T-helper 17 cell (primary cell): ENCODE measurements around the gene KRT7. TPM values are rescaled to one million over a fixed set of nuclear protein-coding genes. Genes with fewer than 3 reads are reported as not detected.
A peak's percentile ranks its signal among the peaks of the same experiment; 100 is the strongest.

Experiments used
- ATAC-seq: fragments of 150-1000 bp; cut with Tn5 transposase; 2 replicates; pipeline ENCODE4 v1.10.0; 2021; ENCODE audit warnings: mild to moderate bottlenecking, moderate library complexity
- DNase-seq, 3 donors: peaks; one replicate each; pipeline versions ENCODE4 v3.0.0 to v3.0.0-alpha.2; 2020 to 2021
- H3K9me3 ChIP-seq: one replicate; pipeline ENCODE4 v1.7.0; 2013; ENCODE audit warnings: low read length, mild to moderate bottlenecking; ENCODE audit not compliant: control insufficient read depth, poor library complexity, severe bottlenecking
- H3K27ac Mint-ChIP-seq: one replicate; pipeline ENCODE4 v1.8.0; 2022; ENCODE audit warnings: mild to moderate bottlenecking, moderate library complexity, mixed read lengths
- H3K27me3 Mint-ChIP-seq: one replicate; pipeline ENCODE4 v1.8.0; 2022; ENCODE audit warnings: mixed read lengths
- H3K36me3 Mint-ChIP-seq: one replicate; pipeline ENCODE4 v1.8.0; 2022; ENCODE audit warnings: low read depth, mixed read lengths
- H3K4me1 Mint-ChIP-seq: one replicate; pipeline ENCODE4 v1.8.0; 2022; ENCODE audit warnings: mild to moderate bottlenecking, mixed read lengths
- H3K4me3 Mint-ChIP-seq: one replicate; pipeline ENCODE4 v1.8.0; 2022; ENCODE audit warnings: mild to moderate bottlenecking, moderate library complexity, mixed read lengths
- total RNA-seq, 4 donors: library from RNA in 2 of 4; stranded (reverse) in 2 of 4; gene quantifications; one replicate each; pipeline ENCODE4 v1.2.3 and lab custom pipeline; 2022 to 2026

KRT7 gene
- total RNA-seq, 2 donors from 2014 or later, result 0.70 TPM; not detected in 1

DNA sequence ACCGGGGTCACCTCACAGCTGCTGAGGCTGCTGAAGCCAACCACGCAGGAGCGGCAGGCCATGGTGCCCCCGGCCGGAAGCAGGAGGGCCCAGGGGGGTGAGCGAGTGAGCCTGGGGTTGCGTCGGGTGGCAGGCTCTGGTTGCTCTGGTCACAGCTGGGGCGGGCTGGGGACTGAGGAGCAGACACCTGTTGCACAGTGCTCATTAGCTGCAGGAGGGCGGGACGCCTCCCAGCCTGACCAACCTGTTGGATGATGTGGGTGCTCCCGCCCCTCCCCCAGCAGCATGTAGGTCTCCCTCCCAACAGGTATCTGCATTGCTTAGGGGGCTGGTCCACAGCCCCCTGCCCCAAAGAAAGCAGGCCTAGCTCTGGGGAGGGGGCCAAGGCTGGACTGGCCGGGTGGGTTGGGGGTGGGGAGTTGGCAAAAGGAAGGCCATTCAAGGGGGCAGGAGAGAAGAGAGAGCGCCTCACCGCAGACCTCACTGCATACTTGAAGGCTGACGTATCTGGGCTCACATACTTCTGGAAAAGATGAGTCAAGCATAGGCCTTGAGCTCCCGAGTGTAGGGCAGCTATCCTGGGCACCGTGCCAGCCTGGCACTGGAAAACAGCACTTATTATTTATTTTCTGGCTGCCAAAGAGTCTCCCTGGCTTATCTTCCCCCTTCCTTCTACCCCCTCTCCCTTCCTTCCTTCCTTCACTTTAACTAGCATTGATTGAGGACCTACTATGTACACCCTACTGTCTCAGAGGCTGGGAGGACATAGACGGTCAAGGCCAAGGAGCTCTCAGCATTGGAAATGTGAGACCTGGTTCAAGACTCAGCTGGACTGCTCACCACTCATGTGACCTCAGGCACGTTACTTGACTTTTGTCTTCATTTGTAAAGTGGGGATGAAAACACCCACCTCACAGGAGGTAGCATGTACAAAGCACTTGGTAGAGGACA, 40.9 kb upstream of the KRT7 start, which contains the start of gene KRT80:
Gene KRT80 (minus strand): TSS at position 174 of the 951 bp plus-strand sequence. CDS start 112 bp downstream, at position 62.
- Mint-ChIP-seq H3K27me3 (peaks cover 40% of the 10 kb centered on the region), H3K27ac (no peak within 1 kb of the TSS), H3K4me1 (peaks cover 10% of the 10 kb centered on the region), H3K4me3 (no peak within 1 kb of the TSS), H3K36me3 (no peaks in the 10 kb centered on the region)
- DNase-seq (no peak), ATAC-seq (no peak)
- no peaks in the 10 kb centered on the region for H3K9me3 ChIP-seq

DNA sequence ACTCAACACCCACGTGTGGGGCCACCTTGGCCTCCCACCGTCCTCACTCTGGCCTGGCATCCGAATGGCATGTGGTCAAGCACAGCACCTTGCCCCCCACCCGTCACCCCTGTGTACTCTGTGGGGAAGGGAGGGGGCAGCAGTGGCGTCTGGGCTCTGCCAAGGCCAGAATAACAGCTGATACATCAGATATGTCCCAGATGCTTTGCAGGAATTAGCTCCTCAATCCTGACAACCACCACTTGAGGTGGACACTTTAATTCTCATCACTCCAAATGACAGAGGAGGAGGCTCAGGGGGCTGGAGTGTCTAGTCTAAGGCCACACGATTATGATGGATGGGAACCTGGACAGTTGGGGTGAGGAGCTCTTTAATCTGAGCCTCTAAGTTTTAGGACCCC, 39.5 kb upstream of the KRT7 start:
- no peak for ATAC-seq
- H3K27ac Mint-ChIP-seq, result no peak overlapping the region
- DNase-seq, result no peak
- H3K4me3 Mint-ChIP-seq, result no peak overlapping the region
- peaks cover 10% of the 10 kb centered on the region for H3K4me1 Mint-ChIP-seq
- no peaks in the 10 kb centered on the region for H3K9me3 ChIP-seq
- peaks cover 40% of the 10 kb centered on the region for H3K27me3 Mint-ChIP-seq
- H3K36me3 Mint-ChIP-seq, result no peaks in the 10 kb centered on the region

DNA sequence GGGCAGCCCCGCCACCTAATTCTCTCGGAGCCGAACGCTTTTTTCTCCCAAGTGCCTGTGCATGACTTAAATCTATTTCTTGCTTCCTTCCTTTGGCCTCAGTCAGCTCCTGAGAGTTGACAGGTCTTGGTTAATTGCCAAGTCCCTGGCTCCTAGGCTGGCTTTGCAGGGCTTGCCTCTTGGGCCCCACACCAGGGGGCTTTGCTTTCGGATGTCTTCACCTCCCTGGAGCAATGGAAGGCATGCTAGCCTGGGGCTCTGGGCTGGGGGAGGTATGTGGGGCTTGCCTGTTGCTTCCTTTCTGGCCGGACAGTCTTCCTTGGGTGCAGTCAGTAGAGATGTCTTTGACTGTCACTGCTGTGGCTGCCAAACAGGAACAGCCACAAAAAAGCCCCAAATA, 39.1 kb upstream of the KRT7 start:
- Mint-ChIP-seq H3K36me3 (no peaks in the 10 kb centered on the region), H3K4me3 (no peak overlapping the region), H3K4me1 (peaks cover 12% of the 10 kb centered on the region), H3K27me3 (peaks cover 43% of the 10 kb centered on the region), H3K27ac (no peak overlapping the region)
- ATAC-seq, result no peak
- no peak for DNase-seq
- H3K9me3 ChIP-seq, result no peaks in the 10 kb centered on the region

DNA sequence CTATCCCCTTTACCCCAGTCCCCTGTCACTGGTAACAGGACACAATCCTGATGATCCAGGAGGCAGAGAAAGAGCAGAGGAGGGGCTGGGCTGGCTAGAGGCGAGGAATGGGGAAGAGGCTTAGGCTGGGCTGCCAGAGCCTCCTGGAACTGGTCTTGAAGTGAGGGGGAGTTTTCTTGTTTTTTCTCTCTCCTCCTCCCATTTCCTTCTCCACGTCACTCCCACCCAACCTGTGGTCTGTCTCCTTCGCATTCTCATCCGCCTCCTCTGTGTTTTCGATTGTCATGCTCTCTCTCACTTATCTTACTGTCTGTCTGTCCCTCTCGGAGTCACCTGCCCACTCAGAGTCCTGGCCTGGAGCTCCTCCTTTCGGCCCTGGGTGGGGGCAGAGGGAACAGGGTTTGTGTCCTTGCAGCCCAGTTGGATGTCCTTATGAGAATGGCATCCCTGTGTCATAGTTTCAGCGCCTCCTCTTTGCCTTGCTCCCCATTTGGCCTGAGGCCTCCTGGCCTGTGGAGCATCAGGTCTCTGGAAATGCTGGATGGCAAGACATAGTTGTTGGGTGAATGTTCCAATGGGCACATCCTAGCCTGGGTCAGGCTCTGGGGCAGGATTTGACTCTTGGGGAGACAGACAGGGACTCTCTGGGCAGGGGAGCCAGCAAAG, 37.8 kb upstream of the KRT7 start:
- Mint-ChIP-seq H3K27me3 (peaks cover 52% of the 10 kb centered on the region), H3K4me3 (no peak overlapping the region), H3K36me3 (no peaks in the 10 kb centered on the region), H3K27ac (peak overlapping the region; percentile 72), H3K4me1 (peaks cover 12% of the 10 kb centered on the region)
- ATAC-seq (no peak), DNase-seq (no peak)
- no peaks in the 10 kb centered on the region for H3K9me3 ChIP-seq

DNA sequence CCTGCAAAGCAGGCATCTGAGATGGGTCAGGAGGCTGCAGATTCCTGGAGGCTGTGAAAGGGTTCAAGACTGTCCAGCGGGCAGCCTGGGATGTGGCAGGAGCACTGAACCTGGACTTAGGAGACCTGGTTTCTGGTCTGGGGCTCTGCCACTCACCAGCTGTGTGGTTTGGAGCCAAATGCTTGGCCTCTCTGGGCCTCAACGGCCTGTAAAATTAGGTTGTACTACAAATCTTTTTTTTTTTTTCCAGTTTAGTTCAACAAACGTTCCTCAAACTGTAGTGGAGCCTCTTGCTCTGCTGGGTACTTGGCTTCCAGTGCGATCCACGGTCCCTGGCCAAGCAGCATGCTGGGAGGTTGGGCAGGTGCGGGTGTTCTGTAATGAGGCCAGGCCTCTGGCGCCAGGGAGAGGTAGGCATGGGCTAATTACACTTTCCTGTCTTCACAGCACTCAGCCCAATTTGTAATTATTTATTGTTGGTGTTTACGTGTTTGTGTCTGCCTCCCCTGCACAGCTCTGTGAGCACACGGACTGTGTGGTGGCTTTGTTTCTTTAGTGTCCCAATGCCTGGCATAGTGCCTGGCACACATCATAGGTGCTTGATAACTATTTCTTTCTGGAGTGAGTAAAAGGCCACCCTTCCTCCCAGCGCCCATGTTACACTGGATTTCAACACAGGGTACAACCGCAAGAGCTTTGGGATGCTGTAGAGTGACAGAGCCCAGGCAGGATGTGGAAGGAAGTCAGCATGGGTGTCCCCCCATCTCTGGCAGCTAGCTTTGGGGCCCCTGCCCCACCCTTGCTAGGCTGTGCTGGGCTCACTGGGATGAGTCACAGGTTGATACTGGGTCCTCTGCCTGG, 35.4 kb upstream of the KRT7 start:
- DNase-seq, result no peak

DNA sequence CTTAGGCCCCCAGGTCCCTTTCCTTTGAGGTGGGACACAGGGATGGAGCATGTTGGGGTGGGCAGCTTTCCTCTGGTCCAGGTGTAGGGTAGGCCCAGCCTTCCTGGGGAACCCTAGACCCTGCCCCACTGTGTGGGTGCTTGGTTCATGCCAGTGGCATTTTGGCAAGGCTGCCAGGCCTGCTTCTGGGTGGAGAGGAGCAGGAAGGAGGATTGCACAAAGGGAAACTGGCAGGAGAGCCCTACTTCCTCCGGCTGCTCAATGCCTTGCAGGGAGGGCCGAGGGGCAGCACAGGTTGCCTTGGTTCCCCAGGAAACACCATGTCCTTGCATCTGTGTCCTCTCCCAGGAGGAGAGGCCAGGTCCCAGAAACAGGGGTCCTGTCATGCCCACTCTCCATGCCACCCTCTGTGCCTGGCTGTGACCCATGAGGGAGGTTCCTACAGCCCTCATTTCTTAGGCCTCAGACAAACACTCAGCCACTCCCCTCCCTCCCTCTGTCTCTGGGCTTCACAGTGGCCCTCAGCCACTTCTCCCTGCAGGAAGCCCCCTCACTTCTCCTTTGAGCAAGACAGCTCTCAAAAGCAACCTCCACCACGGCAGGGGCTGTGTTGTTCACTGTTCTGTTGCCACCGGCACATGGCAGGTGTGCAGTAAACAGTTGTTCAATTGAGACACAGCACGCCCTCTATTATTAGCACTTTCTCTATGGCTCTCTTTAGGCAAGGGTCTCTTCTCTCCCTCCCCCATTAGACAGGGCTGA, 34.4 kb upstream of the KRT7 start:
- Mint-ChIP-seq H3K36me3 (peaks cover 5% of the 10 kb centered on the region), H3K27me3 (peaks cover 58% of the 10 kb centered on the region), H3K4me3 (no peak overlapping the region), H3K4me1 (peaks cover 13% of the 10 kb centered on the region), H3K27ac (no peak overlapping the region)
- no peaks in the 10 kb centered on the region for H3K9me3 ChIP-seq
- no peak for DNase-seq
- no peak for ATAC-seq

More for the DNA sequence above, 35.4 kb upstream of the KRT7 start:
- H3K9me3 ChIP-seq, result no peaks in the 10 kb centered on the region
- H3K4me1 Mint-ChIP-seq, result peaks cover 10% of the 10 kb centered on the region
- H3K4me3 Mint-ChIP-seq, result no peak overlapping the region
- ATAC-seq, result peak; percentile 50
- peaks cover 2% of the 10 kb centered on the region for H3K36me3 Mint-ChIP-seq
- no peak overlapping the region for H3K27ac Mint-ChIP-seq
- peaks cover 57% of the 10 kb centered on the region for H3K27me3 Mint-ChIP-seq

DNA sequence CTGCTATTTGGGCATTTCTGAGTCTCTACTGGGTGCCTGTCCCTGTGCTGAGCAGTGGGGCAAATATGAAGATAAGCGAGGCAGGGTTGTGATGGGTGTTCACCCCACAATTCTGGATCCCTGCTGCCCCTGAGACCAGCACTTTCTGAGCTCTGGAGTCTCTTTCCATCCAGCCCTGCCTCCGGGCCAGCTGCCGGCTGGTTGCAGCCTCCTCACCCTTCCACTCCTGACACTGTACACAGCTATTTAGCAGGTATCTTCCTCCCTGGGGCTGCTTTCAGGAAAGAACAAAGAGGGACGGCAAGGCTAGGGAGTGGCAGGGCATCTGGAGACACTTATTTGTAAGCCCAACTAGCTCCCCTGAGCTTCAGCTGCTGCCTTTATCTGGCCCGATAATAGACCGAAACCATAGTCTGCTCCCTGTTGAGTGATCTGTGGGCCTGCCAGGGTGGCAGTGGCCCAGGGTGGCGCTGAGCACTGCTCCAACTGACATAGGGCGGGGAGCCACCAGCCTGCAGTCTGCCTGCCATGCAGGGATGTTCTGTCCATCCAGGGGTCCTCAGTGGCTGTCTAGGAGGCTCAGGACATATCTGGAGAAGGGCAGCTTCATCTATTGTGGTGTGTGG, 33.6 kb upstream of the KRT7 start:
- peaks cover 5% of the 10 kb centered on the region for H3K36me3 Mint-ChIP-seq
- no peak for DNase-seq
- H3K4me3 Mint-ChIP-seq, result no peak overlapping the region
- peaks cover 13% of the 10 kb centered on the region for H3K4me1 Mint-ChIP-seq
- H3K9me3 ChIP-seq, result no peaks in the 10 kb centered on the region
- H3K27ac Mint-ChIP-seq, result no peak overlapping the region
- no peak for ATAC-seq
- peaks cover 60% of the 10 kb centered on the region for H3K27me3 Mint-ChIP-seq

DNA sequence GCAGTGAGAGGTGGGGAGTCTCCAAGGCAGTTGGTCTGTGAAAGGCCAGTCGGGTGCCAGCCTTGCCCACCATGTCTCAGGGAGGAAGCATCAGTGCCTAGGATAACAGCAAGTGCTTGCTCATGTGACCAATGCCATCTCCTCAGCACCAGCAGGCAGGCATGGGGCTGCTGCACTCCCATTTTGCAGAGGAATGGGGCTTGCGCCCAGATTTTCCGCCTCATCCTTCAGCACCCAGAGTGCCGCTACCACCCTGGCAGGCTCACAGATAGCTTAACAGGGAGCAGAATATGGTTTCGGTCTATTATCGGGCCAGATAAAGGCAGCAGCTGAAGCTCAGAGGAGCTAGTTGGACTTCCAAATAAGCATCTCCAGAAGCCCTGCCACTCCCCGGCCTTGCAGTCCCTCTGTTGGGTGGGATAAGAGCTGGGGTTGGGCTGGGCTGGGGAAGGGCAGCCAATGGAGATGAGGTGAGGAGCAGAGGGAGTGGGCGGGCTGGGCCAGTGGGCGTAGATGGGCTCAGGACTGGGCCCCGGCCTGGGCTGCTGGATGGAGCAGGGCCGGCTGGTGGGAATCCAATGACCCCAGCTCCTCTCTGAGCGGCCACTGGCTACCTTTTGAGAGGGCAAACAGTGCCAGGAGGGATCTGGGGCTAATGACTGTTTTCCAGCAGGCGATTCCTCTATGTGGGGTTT, 32.8 kb upstream of the KRT7 start:
- no peak for DNase-seq

DNA sequence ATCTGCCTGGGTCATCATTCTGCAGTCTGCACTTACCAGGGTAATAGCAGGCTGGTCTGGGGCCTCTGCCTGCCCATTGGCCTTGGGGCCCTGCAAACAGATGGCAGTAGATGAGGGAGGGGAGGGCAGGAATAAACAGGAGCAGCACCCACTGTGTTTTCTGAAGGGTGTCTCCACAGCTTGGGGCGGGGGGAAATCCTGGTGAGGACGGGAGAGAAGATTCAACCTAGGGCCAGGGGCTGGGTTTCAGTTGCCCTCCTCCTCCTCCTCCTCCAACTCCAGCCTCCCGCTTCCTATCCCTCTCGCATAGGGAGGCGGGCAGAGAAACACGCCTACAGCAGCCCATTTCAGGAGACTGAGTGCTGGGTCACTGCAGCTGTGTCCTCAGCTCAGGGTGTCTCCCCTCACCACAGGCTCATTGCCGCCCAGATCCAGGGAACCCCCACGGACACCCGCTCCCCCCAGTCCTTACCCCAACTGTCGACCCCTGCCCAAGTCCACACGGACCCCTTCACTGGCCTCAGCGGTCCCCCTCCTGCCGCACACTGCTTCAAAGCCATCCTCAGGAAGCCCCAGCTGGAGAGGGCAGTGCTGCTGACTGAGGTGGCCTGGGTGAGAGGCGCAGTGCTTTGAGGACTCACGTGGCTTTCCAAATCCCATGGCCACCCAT, 32.1 kb upstream of the KRT7 start:
- Mint-ChIP-seq H3K27me3 (peaks cover 55% of the 10 kb centered on the region), H3K27ac (no peak overlapping the region), H3K4me3 (no peak overlapping the region), H3K4me1 (peaks cover 10% of the 10 kb centered on the region), H3K36me3 (peaks cover 5% of the 10 kb centered on the region)
- no peak for DNase-seq
- no peaks in the 10 kb centered on the region for H3K9me3 ChIP-seq
- no peak for ATAC-seq

More for the DNA sequence above, 32.8 kb upstream of the KRT7 start:
- H3K4me1 Mint-ChIP-seq, result peaks cover 12% of the 10 kb centered on the region
- no peak overlapping the region for H3K27ac Mint-ChIP-seq
- no peak for ATAC-seq
- H3K36me3 Mint-ChIP-seq, result peaks cover 5% of the 10 kb centered on the region
- peaks cover 55% of the 10 kb centered on the region for H3K27me3 Mint-ChIP-seq
- no peak overlapping the region for H3K4me3 Mint-ChIP-seq
- H3K9me3 ChIP-seq, result no peaks in the 10 kb centered on the region

DNA sequence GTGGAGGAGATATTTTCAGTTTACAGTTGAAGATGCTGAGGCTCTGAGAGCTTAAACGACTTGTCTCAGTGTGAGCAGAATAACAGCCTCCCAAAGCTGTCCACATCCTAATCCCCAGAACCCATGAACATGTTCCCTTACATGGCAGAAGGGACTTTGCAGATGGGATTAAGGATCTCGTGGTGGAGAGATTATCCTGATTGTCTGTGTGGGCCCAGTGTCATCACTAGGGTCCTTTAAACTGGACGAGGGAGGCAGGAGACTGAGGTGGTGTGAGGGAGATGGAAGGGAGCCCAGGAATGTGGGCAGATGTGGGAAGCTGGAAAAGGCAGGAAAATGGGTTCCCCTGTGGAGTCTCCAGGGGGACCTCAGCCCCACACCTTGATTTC, 31.6 kb upstream of the KRT7 start:
- H3K36me3 Mint-ChIP-seq, result peaks cover 5% of the 10 kb centered on the region
- no peaks in the 10 kb centered on the region for H3K9me3 ChIP-seq
- H3K4me3 Mint-ChIP-seq, result no peak overlapping the region
- no peak overlapping the region for H3K27ac Mint-ChIP-seq
- peaks cover 57% of the 10 kb centered on the region for H3K27me3 Mint-ChIP-seq
- peaks cover 12% of the 10 kb centered on the region for H3K4me1 Mint-ChIP-seq
- ATAC-seq (no peak), DNase-seq (no peak)

DNA sequence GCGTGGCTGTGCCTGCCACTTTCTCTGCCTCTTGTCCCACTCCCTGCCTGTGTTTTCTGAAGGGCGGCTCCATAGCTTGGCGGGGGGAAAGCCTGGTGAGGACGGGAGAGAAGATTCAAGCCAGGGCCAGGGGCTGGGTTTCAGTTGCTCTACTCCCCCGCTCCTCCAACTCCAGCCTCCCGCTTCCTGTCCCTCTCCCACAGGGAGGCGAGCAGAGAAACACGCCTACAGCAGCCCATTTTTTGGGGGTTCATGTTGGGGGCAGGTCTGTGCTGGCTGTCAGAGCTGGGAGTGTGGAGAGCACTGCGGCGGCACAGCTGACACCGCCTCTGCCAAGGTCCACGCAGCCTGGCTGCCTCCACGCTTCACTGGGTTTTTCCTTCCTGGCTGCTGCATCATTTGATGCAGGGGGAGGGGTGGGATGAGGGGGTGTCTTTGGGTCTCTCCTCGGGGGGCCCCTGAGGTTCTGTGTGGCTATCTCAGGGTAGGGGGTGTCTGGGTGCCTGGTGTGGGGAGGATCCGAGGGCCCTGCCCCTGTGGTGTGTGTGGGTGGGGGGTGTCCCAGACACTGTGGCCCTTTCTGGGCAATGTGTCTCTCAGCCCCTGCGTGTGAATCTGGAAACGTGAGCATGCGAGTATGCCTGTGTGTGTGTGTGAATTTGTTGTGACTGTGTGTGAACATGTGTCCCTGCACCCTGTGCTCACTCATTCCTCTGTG, 30.5 kb upstream of the KRT7 start:
- H3K4me1 Mint-ChIP-seq, result peaks cover 14% of the 10 kb centered on the region
- H3K27ac Mint-ChIP-seq, result peak overlapping the region; percentile 51
- ATAC-seq, result peak; percentile 21
- no peak overlapping the region for H3K4me3 Mint-ChIP-seq
- peaks cover 64% of the 10 kb centered on the region for H3K27me3 Mint-ChIP-seq
- H3K36me3 Mint-ChIP-seq, result peaks cover 5% of the 10 kb centered on the region
- H3K9me3 ChIP-seq, result no peaks in the 10 kb centered on the region
- no peak for DNase-seq
